NCI-H526 (cell line): ENCODE measurements around the gene FAM170B.

ENCODE experiments used
- DNase-seq, 2 experiments: peaks; one replicate each; lab custom pipeline; 2025; lab: John Stamatoyannopoulos, UW

The FAM170B gene

GRCh38 chr10:49133706-49134248 lies at the start of gene FAM170B:
Gene FAM170B, minus strand, starts transcription at chr10:49134021. Its CDS starts 103 bp downstream, at chr10:49133918.
- no peak for DNase-seq

GRCh38 chr10:49182776-49183175 lies 49.0 kb upstream of the FAM170B start:
- no peak for DNase-seq

- no peak for DNase-seq
Measured at GRCh38 chr10:49180444-49180860, 46.6 kb upstream of the FAM170B start.

- DNase-seq = no peak
Measured at GRCh38 chr10:49179699-49180443, 46.0 kb upstream of the FAM170B start.

GRCh38 chr10:49178489-49179471 lies 45.0 kb upstream of the FAM170B start:
- no peak for DNase-seq

- DNase-seq = no peak
Measured at GRCh38 chr10:49177391-49178355, 43.9 kb upstream of the FAM170B start.

- DNase-seq = no peak
Measured at GRCh38 chr10:49176310-49177268, 42.8 kb upstream of the FAM170B start.

GRCh38 chr10:49175587-49176309 lies 41.9 kb upstream of the FAM170B start:
- DNase-seq = no peak

- DNase-seq = no peak
Measured at GRCh38 chr10:49174926-49175500, 41.2 kb upstream of the FAM170B start.

- DNase-seq = no peak
Measured at GRCh38 chr10:49174261-49174925, 40.6 kb upstream of the FAM170B start.

- DNase-seq = no peak
Measured at GRCh38 chr10:49173853-49174252, 40.0 kb upstream of the FAM170B start.

- DNase-seq = no peak
Measured at GRCh38 chr10:49173201-49173772, 39.5 kb upstream of the FAM170B start.

- DNase-seq = no peak
Measured at GRCh38 chr10:49172777-49173132, 38.9 kb upstream of the FAM170B start.

- no peak for DNase-seq
Measured at GRCh38 chr10:49172061-49172776, 38.4 kb upstream of the FAM170B start.

- no peak for DNase-seq
Measured at GRCh38 chr10:49171326-49172060, 37.7 kb upstream of the FAM170B start.

GRCh38 chr10:49170632-49171325 lies 37.0 kb upstream of the FAM170B start:
- DNase-seq = no peak
